ENCODE measurements around the gene METTL17.
A peak's percentile ranks its signal among the peaks of the same experiment; 100 is the strongest.

The METTL17 gene

GRCh38 chr14:21018781-21019180, 29.0 kb downstream of the METTL17 start:
- DNase-seq (ENCODE audit: extremely low read depth, low read depth): no peak
- TF ChIP-seq CTCF (IDR thresholded peaks at IDR 0.05; ENCODE audit: low read depth, low read length, missing control alignments): no peak
- no peak overlapping the region for H3K4me3 ChIP-seq (replicated peaks; ENCODE audit: low read depth, low read length)

GRCh38 chr14:21019366-21019765, 29.6 kb downstream of the METTL17 start:
- H3K4me3 ChIP-seq (replicated peaks; ENCODE audit: low read depth, low read length): no peak overlapping the region
- no peak for DNase-seq (ENCODE audit: extremely low read depth, low read depth)
- no peak for TF ChIP-seq CTCF (IDR thresholded peaks at IDR 0.05; ENCODE audit: low read depth, low read length, missing control alignments)

GRCh38 chr14:21020977-21021545, 31.3 kb downstream of the METTL17 start:
- no peak for DNase-seq (ENCODE audit: extremely low read depth, low read depth)
- no peak for TF ChIP-seq CTCF (IDR thresholded peaks at IDR 0.05; ENCODE audit: low read depth, low read length, missing control alignments)
- H3K4me3 ChIP-seq (replicated peaks; ENCODE audit: low read depth, low read length): no peak overlapping the region

- no peak for DNase-seq (ENCODE audit: extremely low read depth, low read depth)
- no peak overlapping the region for H3K4me3 ChIP-seq (replicated peaks; ENCODE audit: low read depth, low read length)
- no peak for TF ChIP-seq CTCF (IDR thresholded peaks at IDR 0.05; ENCODE audit: low read depth, low read length, missing control alignments)
These were observed 32.9 kb downstream of the METTL17 start for GRCh38 chr14:21022686-21023085.

- H3K4me3 ChIP-seq (replicated peaks; ENCODE audit: low read depth, low read length): no peak overlapping the region
- TF ChIP-seq CTCF (IDR thresholded peaks at IDR 0.05; ENCODE audit: low read depth, low read length, missing control alignments): no peak
- no peak for DNase-seq (ENCODE audit: extremely low read depth, low read depth)
These were observed 33.4 kb downstream of the METTL17 start for GRCh38 chr14:21023174-21023573.

- TF ChIP-seq CTCF (IDR thresholded peaks at IDR 0.05; ENCODE audit: low read depth, low read length, missing control alignments): no peak
- peak overlapping the region; percentile 34 for H3K4me3 ChIP-seq (replicated peaks; ENCODE audit: low read depth, low read length)
- DNase-seq (ENCODE audit: extremely low read depth, low read depth): no peak
These were observed 34.2 kb downstream of the METTL17 start for GRCh38 chr14:21023817-21024584.
